SK-N-MC (cell line): ENCODE data around the gene ZBTB14.

ENCODE experiments used
- EZH2 ChIP-seq: fragments of 200-600 bp; sonication (generic); IDR thresholded peaks from one replicate; pipeline ENCODE4 v1.6.1; 2017; ENCODE audit warnings: antibody characterized with exemption
- FOXP2 ChIP-seq: optimal IDR thresholded peaks from 2 replicates; pipeline ENCODE3; 2011; ENCODE audit warnings: mild to moderate bottlenecking, moderate library complexity; ENCODE audit not compliant: insufficient read depth; ENCODE audit errors: extremely low read length, control extremely low read depth
- POLR2AphosphoS5 ChIP-seq: IDR thresholded peaks from 2 replicates; pipeline ENCODE4 v1.6.1; 2012; ENCODE audit warnings: mild to moderate bottlenecking, low read depth, low read length, borderline replicate concordance

DNA sequence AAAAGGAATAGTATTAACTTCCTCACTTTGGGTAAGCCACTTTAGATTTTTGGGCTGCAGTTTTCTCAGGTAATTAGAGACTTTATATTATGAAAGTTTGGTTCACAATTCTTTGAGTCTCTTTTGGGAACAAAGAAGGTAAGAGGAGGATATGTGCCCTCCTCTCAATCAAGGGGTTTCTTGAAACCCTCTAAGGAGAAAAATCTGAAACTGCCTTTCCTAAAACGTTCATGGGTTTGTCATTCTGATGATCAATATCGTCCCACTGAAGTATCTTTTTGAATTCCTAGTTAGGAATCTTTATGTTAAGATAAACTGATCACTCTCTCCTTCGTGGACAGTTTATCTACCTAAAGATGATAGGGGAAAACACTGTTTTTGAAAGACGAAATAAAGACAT is 56.1 kb downstream of the ZBTB14 start:
- no peak for TF ChIP-seq EZH2
- no peak for TF ChIP-seq POLR2AphosphoS5
- no peak for TF ChIP-seq FOXP2
